Small intestine (tissue), 7 donors: ENCODE results near the gene NTN4. TPM values are rescaled to one million over a fixed set of nuclear protein-coding genes. Genes with fewer than 3 reads are reported as not detected.

ENCODE experiments used
- DNase-seq, 2 donors: peaks; one replicate each; pipeline versions ENCODE4 v3.0.0 to v3.0.0-alpha.2; 2013
- FAIRE-seq: peaks from 2 replicates; lab custom pipeline; 2012; peaks lifted over from hg19 to GRCh38; lab: Jason Lieb, UNC
- H3K27ac ChIP-seq, 3 donors: one replicate each; pipeline ENCODE4 v1.5.1; 2013; ENCODE audit warnings: low read length in 2 of 3, mild to moderate bottlenecking in 2 of 3, control low read depth in 1 of 3, inconsistent platforms in 1 of 3, low read depth in 1 of 3, moderate library complexity in 1 of 3
- H3K27me3 ChIP-seq, 3 donors: one replicate each; pipeline ENCODE4 v1.6.1; 2013; ENCODE audit warnings: low read length in 3 of 3, inconsistent platforms in 1 of 3; ENCODE audit not compliant: control insufficient read depth in 3 of 3, insufficient read depth in 3 of 3
- H3K36me3 ChIP-seq, 3 donors: one replicate each; pipeline ENCODE4 v1.6.1; 2013; ENCODE audit warnings: low read length in 3 of 3, inconsistent platforms in 1 of 3, low read depth in 1 of 3, mild to moderate bottlenecking in 1 of 3, moderate library complexity in 1 of 3; ENCODE audit not compliant: control insufficient read depth in 3 of 3, insufficient read depth in 2 of 3
- H3K4me1 ChIP-seq, 3 donors: one replicate each; pipeline ENCODE4 v1.6.1; 2013; ENCODE audit warnings: low read length in 2 of 3, inconsistent platforms in 1 of 3, low read depth in 1 of 3, mild to moderate bottlenecking in 1 of 3, moderate library complexity in 1 of 3; ENCODE audit not compliant: control insufficient read depth in 3 of 3, insufficient read depth in 2 of 3
- H3K4me3 ChIP-seq, 3 donors: one replicate each; pipeline ENCODE4 v1.5.1; 2013; ENCODE audit warnings: low read length in 3 of 3, control low read depth in 1 of 3, inconsistent platforms in 1 of 3, low read depth in 1 of 3, mild to moderate bottlenecking in 1 of 3, moderate library complexity in 1 of 3
- H3K9me3 ChIP-seq, 2 donors: one replicate each; pipeline ENCODE4 v1.6.1; 2013; ENCODE audit warnings: low read depth in 1 of 2, low read length in 1 of 2; ENCODE audit not compliant: control insufficient read depth in 2 of 2, insufficient read depth in 1 of 2
- WGBS, 3 donors: extraction: QIAGEN DNeasy Blood & Tissue Kit; methylation state at CpG; one replicate each; pipeline ENCODE4 v1.1.7; 2013; 5-methylcytosine and 5-hydroxymethylcytosine counted together
- polyA plus RNA-seq, 4 donors: library from polyadenylated mRNA; stranded (reverse) in 3 of 4; unstranded in 1 of 4; fragments of 200-250 nt in 3 of 4; fragments of 120-200 nt in 1 of 4; gene quantifications; one replicate each; pipeline versions ENCODE4 v1.2.1 to v1.2.3, GENCODE V29; 2013
- donor health status: healthy with polysubstance abuse.
- donor health status: control.
- donor health status: control.
- donor health status: Bipolar disorder and iron deficiency.
- donor health status: healthy.

The NTN4 gene
- polyA plus RNA-seq, 4 donors, result 1.6 to 45.7 (median 9.8) TPM

DNA sequence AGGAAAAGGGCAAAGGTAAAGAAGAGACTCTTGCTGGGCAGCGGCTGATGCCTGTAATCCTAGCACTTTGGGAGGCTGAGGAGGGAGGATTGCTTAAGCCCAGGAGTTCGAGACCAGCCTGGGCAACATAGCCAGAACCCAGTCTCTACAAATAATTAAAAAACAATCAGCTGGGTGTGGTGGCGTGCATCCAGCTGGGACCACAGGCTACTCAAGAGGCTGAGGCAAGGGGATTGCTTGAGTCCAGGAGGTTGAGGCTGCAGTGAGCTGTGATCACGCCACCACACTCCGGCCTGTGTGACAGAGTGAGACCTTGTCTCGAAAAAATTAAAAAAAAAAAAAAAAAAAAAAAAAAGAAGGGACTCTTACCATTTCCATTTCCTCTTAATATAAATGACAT, 138.9 kb downstream of the NTN4 start:
- Histone ChIP-seq H3K9me3 (no peaks in the 10 kb centered on the region), H3K36me3 (no peaks in the 10 kb centered on the region), H3K4me1 (no peaks in the 10 kb centered on the region), H3K27me3 (no peaks in the 10 kb centered on the region), H3K27ac (no peak overlapping the region), H3K4me3 (no peak overlapping the region)
- 80 to 87% (median 86%) methylated on average over 6 of the region's 6 CpGs for WGBS, 3 donors
- FAIRE-seq (no peak), DNase-seq (no peak)

DNA sequence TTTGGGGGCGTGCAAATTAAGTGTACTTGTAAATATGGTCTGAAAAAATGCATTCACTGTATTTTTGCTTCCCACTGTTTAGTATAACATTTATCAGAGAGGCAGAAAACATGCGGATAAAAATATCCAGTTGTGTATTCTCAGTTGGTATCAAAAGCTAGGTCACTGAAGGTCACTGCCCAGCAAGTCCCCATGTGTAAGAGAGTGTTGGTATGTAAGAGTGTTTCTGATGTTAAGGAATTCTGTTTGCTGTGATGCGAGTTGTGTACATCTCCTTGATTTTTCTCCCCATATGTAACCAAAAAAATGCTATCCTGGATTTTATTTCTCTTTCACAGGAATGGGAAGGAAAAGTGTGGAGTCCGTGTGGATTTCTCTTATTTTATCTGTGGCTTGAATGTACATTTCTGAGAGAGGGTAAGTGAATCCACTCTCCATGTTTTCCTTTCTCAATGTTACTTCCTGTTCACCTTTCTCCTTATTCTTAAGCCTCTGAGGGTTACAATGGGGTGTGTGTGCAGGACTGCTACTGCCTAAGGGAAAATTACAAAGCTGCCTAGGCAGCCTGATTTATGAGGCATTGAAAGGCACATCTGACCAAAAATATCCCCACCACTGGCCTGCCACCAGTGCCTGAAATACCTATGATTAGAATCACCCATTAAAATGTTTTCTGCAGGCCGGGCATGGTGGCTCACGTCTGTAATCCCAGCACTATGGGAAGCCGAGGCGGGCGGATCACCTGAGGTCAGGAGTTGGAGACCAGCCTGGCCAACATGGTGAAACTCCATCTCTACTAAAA, 141.4 kb downstream of the NTN4 start:
- peak; percentile 45 to 47 for DNase-seq
- no peak for FAIRE-seq
- WGBS, 3 donors, result 74 to 77% (median 77%) methylated on average over 9 of the region's 9 CpGs
- H3K9me3 ChIP-seq, result no peaks in the 10 kb centered on the region
- H3K27me3 ChIP-seq, result no peaks in the 10 kb centered on the region
- no peaks in the 10 kb centered on the region for H3K4me1 ChIP-seq
- H3K36me3 ChIP-seq, result no peaks in the 10 kb centered on the region
- no peak overlapping the region for H3K4me3 ChIP-seq
- no peak overlapping the region for H3K27ac ChIP-seq

DNA sequence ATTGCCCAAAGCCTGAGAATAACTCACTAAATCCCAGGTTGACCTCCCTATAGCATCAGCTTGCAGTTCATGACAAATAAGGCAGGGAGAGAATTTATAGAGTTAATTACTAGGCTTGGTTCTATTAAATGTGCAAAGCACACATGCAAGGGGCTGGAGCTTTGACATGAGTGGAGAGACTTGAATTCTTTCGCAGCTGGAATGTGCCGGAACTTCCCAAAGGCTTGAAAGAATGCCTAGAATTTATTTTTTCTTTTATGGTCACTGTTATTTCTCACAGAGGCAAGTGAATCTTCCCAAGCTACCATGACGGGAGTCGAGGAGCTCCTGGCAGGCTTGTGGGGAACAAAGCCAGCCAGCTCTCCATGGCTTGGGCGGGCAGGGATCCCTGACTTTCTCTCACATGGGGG, 143.8 kb downstream of the NTN4 start:
- WGBS, 3 donors, result 63 to 91% (median 74%) methylated on average over 5 of the region's 5 CpGs
- DNase-seq, result no peak
- Histone ChIP-seq H3K36me3 (no peaks in the 10 kb centered on the region), H3K4me1 (peaks cover 2 to 19% (median 5%) of the 10 kb centered on the region in 3 donors), H3K27ac (no peak overlapping the region), H3K27me3 (no peaks in the 10 kb centered on the region), H3K9me3 (no peaks in the 10 kb centered on the region), H3K4me3 (no peak overlapping the region)
- FAIRE-seq, result no peak

DNA sequence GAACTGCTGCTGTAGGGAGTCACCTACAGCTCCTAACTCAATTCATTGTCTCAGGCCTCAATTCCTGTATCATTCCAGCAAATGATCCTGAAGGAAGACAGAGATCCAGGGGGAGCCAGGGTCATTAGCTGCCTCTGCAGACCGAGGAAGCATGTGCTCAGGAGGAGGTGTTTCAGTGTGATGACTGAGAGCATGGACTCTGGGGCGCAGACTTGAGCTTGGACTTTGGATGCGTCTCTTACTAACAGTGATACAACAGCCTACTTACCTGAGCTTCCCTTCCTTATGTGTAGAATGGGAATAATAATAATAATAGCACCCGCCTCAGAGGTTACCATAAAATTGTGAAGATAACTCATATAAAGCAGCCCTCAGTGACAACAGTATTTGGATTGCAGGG, 147.3 kb downstream of the NTN4 start:
- DNase-seq (peak; percentile 81 to 86), FAIRE-seq (no peak)
- H3K36me3 ChIP-seq, result no peaks in the 10 kb centered on the region
- H3K4me3 ChIP-seq, result no peak overlapping the region
- H3K27me3 ChIP-seq, result no peaks in the 10 kb centered on the region
- H3K27ac ChIP-seq, result peak overlapping the region in 1 of 3 donors; percentile 76
- 23 to 62% (median 44%) methylated on average over 4 of the region's 4 CpGs for WGBS, 3 donors
- H3K4me1 ChIP-seq, result peaks cover 2 to 23% (median 5%) of the 10 kb centered on the region in 3 donors
- H3K9me3 ChIP-seq, result no peaks in the 10 kb centered on the region

DNA sequence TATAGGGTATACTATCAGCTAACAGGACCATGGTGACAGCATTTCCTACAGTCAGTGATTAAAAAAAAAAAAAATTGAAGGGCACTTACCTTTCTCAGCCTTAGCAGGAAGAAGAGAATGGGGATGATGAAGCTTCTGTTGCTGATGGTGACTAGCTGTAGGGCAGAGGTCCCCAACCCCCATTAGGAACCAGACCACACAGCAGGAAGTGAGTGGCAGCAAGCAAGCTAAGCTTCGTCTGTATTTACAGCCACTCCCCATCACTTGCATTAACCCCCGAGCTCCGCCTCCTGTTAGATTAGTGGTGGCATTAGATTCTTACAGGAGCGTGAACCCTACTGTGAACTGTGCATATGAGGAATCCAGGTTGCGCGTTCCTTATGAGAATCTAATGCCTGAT, 148.0 kb downstream of the NTN4 start:
- WGBS, 3 donors, result 69 to 79% (median 74%) methylated on average over 6 of the region's 6 CpGs
- H3K4me1 ChIP-seq, result peaks cover 2 to 23% (median 5%) of the 10 kb centered on the region in 3 donors
- DNase-seq (peak in 1 of 2 donors; percentile 38), FAIRE-seq (no peak)
- H3K27me3 ChIP-seq, result no peaks in the 10 kb centered on the region
- no peaks in the 10 kb centered on the region for H3K9me3 ChIP-seq
- no peaks in the 10 kb centered on the region for H3K36me3 ChIP-seq
- H3K27ac ChIP-seq, result no peak overlapping the region
- no peak overlapping the region for H3K4me3 ChIP-seq

DNA sequence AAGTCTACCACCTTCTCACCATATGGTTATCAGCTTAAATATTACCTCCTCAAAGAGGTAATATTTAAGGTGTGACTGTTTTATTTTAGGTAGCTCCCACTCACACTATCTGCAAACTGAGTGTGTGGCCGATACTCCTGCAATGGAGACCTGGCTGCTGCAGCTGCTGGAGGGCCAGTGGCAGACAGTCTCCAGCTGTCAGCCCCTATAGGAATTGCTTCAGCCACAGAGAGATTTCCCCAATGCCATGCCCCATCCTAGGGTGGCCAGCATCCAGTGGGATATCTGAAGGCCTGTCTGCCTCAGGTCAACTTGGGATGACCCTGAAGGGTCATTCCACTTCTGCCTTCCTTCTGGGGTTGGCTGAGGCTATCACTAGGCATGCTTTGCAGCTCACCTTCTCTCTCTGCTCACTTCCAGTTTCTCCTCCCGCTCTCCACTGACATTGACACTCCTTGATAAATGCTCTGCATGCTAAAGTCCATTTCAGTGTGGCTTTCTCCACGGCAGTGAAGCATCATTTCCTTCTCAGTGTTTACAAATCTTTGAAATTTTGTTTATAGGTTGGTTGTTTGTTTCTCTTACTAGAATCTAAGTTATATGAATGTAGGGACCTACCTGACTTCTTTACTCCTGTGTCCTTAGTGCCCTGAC, 149.1 kb downstream of the NTN4 start:
- Histone ChIP-seq H3K4me1 (peaks cover 2 to 23% (median 5%) of the 10 kb centered on the region in 3 donors), H3K4me3 (no peak overlapping the region), H3K9me3 (no peaks in the 10 kb centered on the region), H3K27ac (no peak overlapping the region), H3K27me3 (no peaks in the 10 kb centered on the region), H3K36me3 (no peaks in the 10 kb centered on the region)
- FAIRE-seq (no peak), DNase-seq (peak; percentile 41 to 70)
- 22 to 52% (median 34%) methylated on average over 3 of the region's 3 CpGs for WGBS, 3 donors

DNA sequence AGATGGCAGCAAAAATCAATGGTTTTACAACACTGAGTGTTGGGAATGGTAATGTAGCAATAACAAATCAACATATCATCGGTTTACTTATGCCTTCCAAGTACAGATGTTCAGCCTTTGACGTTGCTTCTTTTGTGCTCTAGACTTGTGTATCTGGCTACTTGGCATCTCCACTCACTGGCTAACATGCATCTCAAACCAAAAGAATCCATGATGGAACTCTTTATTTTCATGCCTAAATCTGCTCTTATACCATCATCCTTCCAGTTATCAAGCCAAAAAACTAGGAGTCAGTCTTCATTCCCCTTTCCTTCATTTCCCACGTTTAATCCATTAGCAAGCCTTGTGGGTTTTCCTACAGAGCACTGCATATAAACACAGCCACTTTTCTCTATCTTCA, 150.0 kb downstream of the NTN4 start:
- H3K27me3 ChIP-seq, result no peaks in the 10 kb centered on the region
- H3K9me3 ChIP-seq, result no peaks in the 10 kb centered on the region
- DNase-seq (no peak), FAIRE-seq (no peak)
- H3K36me3 ChIP-seq, result no peaks in the 10 kb centered on the region
- H3K4me1 ChIP-seq, result peaks cover 2 to 25% (median 5%) of the 10 kb centered on the region in 3 donors
- 79 to 87% (median 80%) methylated on average over 3 of the region's 3 CpGs for WGBS, 3 donors
- H3K27ac ChIP-seq, result no peak overlapping the region
- no peak overlapping the region for H3K4me3 ChIP-seq

DNA sequence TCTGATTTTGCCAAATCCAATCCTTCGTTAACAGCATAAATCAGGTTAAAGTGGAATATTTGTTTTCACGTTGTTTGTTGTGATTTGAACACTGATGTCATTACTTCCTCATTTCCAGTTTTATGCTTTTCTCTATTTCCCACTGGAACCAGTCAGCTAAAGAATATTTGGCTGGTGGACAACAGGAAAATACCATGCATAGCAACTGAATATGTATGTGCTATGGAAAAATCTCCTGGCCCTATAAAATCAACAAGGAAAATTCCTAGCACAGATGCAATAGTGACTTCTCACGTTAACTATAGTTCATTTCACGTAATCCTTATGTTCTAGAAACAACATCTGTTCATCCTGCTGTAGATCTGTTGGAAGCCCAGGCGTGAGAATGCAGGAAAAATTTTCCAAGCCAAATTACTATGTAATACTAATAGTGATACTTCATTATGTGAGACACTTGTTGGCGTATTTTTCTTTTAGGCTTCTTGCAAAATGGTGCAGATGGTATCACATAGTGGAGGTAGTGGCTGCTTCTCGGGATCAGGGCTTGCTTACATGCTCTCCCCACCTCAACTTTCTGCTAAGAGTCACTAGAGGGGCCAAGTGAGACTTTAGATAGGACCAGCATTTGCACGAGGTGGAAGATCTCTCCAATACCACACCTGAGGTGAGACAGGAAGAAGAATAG, 153.0 kb downstream of the NTN4 start:
- DNase-seq, result no peak

More for the DNA sequence above, 153.0 kb downstream of the NTN4 start:
- H3K27me3 ChIP-seq, result no peaks in the 10 kb centered on the region
- H3K9me3 ChIP-seq, result no peaks in the 10 kb centered on the region
- H3K4me3 ChIP-seq, result no peak overlapping the region
- FAIRE-seq, result no peak
- H3K36me3 ChIP-seq, result no peaks in the 10 kb centered on the region
- H3K27ac ChIP-seq, result no peak overlapping the region
- 57 to 79% (median 65%) methylated on average over 8 of the region's 8 CpGs for WGBS, 3 donors
- peaks cover 1 to 37% (median 4%) of the 10 kb centered on the region in 3 donors for H3K4me1 ChIP-seq
